NCI-H128 (cell line): Measurements from ENCODE around the gene MAPK8IP3.

Source experiments
- DNase-seq: peaks from one replicate; lab custom pipeline; 2025; ENCODE audit not compliant: unreplicated experiment; lab: John Stamatoyannopoulos, UW

MAPK8IP3 gene

GRCh38 chr16:1760911-1761310 lies 54.9 kb downstream of the MAPK8IP3 start:
- DNase-seq, result no peak

DNA sequence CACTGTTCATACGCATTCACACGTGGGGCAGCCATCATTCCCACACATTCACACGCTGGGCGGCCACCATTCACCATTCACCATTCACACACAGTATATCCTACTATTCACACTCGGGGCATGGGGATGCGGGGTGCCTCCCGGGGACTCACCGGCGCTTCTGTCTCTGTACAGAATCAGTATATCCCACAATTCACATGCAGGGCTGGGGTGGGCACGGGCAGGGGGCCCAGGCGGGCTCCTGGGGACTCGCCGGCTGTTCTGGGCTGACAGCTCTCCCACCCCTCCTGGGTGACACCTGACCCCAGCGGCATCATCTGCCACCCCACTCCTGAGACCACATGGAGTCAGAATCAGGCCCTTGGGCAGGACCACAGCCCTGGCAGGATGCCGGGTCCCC lies 55.8 kb downstream of the MAPK8IP3 start:
- no peak for DNase-seq

DNA sequence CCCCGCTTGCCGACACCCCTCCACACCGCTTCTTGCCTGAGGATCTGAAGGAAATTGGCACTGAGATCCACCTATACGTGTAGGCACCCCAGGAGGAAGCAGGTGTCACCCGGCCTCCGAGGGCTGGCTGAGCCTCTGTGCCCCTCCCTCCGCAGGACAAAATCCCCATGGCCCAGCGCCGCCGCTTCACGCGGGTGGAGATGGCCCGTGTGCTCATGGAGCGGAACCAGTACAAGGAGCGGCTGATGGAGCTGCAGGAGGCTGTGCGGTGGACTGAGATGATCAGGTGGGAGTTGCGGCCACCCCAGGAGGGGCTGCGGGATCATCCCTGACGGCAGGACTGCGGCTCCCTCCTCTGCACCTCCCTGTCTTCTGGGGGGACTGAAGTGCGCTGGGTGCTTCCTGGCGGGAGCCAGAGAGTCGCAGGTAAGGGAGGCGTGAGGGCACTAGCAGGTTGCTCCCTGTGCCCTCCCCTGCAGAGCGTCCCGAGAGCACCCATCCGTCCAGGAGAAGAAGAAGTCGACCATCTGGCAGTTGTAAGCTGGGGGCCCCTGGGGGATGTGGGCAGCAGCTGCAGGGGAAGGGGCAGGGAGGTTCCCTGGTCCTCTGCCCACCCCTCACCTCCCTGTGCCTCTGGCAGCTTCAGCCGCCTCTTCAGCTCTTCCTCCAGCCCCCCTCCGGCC lies 56.3 kb downstream of the MAPK8IP3 start:
- DNase-seq, result no peak

- no peak for DNase-seq
Observed at GRCh38 chr16:1762879-1763520, 57.0 kb downstream of the MAPK8IP3 start.

DNA sequence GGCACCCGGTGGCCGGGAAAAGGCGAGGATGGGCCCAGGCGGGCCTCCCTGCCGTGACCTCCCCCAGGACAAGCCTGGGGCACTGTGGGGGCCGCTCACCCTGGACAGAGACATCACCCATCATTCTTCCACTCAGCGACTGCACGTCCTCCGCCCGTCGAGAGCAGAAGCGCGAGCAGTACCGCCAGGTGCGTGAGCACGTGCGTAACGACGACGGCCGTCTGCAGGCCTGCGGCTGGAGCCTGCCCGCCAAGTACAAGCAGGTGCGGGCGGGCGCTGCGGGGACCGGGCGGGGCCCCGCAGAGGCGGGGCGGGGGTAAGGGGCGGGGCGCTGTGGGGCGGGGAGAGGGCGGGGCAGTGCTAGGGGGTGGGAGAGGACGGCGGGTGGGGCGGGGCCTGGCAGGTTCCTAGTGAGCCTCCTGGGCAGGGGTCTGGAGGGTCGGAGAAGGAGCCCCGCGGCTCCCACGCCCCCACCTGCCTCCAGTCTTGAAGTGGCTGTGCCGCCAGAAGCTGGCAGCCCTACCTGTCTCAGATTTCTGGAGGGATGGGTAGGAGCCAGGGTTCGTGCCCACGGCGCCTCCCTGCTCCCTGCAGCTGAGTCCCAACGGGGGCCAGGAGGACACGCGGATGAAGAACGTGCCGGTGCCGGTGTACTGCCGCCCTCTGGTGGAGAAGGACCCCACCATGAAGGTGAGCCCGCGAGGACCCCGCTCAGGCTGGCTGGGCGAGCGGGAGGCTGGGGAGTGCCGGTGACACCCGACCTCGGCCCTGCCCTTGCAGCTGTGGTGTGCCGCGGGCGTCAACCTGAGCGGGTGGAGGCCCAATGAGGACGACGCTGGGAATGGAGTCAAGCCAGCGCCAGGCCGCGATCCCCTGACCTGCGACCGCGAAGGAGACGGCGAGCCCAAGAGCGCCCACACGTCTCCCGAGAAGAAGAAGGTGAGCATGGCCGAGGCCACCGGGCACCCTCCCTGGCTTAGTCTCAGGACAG lies 57.8 kb downstream of the MAPK8IP3 start:
- no peak for DNase-seq

GRCh38 chr16:1764971-1765370 lies 59.0 kb downstream of the MAPK8IP3 start:
- no peak for DNase-seq

DNA sequence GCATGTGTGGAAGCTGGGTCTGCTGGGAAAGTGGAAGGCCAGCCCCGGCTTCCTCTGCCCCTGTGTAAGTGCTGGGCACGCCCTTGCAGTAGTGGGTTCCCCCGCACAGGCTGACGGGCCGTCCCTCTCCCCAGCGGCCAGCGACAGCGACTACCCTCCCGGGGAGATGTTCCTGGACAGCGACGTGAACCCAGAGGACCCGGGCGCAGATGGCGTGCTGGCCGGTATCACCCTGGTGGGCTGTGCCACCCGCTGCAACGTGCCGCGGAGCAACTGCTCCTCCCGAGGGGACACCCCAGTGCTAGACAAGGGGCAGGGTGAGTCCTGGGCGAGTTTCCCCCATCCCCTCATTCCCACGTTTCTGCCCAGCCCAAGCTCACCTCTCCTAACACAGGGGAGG lies 59.8 kb downstream of the MAPK8IP3 start:
- DNase-seq, result no peak

GRCh38 chr16:1766231-1766630 lies 60.2 kb downstream of the MAPK8IP3 start:
- no peak for DNase-seq

DNA sequence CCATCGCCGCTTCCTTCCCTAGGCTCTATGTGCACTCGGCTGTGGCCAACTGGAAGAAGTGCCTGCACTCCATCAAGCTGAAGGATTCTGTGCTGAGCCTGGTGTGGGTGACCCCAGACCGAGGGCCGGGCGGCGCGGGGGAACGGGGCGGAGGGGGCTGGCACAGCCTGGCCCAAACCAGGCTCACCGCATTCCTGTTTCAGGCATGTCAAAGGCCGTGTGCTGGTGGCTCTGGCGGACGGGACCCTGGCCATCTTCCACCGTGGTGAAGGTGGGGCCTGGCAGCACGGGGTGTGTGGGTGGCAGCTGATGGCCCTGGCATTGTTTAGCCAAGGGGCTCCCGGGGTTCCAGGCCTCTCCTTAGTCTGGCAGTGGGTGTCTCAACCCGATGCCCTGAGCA lies 60.7 kb downstream of the MAPK8IP3 start:
- no peak for DNase-seq

- DNase-seq, result no peak
Observed at GRCh38 chr16:1767116-1767994, 61.4 kb downstream of the MAPK8IP3 start.

GRCh38 chr16:1768061-1768766 lies 62.2 kb downstream of the MAPK8IP3 start:
- DNase-seq, result no peak

DNA sequence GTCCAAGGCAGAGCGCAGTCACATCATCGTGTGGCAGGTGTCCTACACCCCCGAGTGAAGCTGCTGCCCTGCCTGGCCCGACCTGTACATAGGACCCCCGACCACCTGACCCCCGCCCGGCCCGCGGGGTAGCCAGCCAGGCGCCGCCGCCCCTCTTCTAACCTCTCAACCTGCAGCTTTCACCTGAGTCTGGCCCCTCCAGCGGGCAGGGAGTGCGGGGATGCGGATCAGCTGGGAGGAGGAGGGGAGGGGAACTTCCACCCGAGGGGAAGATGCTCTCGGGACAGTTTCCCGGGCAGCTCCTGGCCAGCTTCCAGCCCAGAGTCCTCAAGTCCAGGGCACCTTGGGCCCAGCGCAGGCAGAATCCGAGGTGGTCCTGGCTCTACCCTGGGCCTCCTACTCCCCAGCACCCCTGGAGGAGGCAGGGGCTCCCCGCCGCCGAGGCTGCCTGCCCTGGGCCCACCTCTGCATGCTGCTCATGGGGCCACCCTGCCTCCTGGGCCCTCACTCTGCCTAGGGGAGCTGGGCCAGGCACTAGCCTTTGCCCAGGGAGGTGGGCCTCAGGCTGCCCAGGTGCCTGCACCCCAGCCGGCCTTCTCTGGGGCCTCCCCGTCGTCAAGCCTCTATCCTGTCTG lies 62.9 kb downstream of the MAPK8IP3 start:
- no peak for DNase-seq

DNA sequence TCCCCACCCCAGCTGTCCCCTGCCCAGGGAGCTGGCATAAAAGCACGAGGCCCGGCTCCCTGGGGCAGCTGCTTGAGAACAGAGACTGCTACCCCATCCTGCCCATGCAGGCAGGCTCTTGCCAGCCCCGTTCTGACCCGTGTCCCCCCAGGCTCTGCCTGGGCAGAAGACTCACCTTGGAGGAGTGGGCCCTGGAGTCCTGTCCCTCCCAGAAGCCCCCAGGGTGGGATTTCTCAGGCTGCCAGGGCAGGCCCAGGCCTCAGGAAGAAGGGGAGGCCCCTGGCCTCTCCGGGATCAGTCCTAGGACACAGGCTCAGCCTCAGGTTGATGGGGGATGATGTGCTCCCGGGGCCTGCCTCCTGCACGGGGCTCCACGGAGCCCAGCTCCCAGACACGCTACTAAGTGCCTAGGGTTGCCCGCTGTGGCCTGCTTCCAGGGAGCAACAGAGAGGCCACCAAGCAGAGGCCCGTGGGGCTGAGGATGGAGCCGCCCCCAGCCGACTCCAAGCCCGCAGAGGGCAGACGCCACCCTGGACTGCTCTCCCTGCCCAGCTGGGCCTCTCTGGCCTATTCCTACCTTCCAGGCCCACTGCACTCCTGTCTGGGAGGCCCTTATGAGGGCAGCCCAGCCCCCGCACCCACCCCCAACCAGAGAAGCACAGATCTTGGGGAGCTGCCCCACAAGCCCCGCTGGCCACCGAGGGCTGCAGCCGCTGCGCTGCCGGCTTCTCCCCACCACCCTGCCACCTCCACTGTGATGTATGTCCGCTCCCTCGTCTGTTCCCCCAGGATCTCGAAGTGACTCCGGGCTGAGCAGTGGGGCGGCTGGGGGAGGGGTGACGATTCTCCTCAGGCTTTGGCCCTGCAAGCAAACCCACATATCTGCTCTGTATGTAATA lies 63.7 kb downstream of the MAPK8IP3 start:
- DNase-seq, result no peak

DNA sequence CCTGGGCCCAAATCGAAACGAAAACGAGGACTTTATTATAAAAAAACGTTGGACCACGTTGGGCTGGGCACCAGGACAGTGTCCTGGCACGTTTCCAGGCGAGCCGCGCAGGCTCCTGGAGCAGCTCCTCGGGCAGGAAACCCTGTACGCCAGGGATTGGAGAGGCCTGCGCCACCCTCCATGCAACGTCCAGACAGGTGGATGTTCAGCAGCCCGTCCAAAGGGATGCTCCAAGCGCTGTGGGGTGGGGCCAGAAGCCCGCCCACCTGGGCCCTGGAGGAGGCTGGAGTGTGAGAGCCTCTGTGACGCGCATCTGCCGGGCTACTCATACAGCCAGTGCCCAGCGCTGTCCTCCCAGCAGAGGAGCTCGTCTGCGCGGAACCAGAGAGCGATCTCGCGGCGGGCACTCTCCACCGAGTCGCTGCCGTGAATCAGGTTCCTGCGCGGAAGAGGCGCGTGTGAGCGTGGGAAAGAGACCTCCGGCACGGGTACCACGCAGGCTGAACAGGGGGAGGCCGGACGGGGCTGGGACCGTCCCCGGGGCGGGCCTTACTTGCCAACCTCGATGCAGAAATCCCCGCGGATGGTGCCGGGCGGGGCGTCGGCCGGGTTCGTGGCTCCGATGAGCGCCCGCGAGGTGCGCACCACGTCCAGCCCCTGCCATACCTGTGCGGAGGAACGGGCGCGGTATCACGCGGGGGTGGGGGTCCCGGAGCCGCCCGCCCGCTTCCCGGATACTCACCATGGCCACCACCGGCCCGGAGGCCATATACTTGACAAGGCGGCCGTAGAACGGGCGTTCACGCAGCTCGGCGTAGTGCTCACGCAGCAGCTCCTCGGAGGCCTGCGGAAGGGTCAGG lies 64.6 kb downstream of the MAPK8IP3 start:
- no peak for DNase-seq

DNA sequence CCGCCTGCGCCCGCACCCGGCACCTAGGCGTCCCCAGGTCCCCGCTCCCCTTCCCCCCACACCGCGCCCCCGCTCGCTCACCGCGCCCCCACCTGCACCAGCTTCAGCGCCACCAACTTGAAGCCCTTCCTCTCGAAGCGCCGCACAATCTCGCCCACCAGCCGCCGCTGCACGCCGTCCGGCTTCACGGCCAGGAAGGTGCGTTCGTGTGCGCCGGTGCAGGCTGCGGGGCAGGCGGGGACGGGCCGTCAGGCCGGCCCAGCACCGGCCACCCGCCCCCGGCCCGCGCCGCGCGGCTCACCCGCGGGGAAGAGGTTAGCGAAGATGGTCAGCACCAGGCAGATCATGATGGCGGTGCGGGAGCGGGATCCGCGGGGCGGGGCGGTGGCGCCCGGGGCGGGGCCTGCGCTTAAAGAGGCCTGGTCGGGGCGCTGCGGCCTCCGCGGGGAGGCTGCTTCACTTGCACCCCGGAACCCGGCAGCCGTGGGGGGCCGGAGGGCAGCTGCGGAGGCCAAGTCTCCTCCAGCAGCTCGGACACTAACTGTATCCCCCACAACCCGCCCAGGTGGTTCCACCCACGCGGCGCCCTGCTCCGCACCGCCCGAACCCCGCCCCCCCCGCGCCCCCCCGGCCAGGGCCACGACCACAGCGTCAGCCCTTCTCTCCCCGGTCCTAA lies 65.3 kb downstream of the MAPK8IP3 start, which contains the start of gene NME3:
Gene NME3, minus strand, starts transcription at position 356 of the 676 bp plus-strand sequence. Its CDS starts 9 bp downstream, at position 347.
- DNase-seq, result no peak

GRCh38 chr16:1771864-1772361 lies 65.9 kb downstream of the MAPK8IP3 start:
- no peak for DNase-seq
